Middle frontal gyrus (tissue), 1 donor: ENCODE results near the gene PLEKHA5.
"Not testable (repeated sequence)": the region's sequence is repeated elsewhere in the genome, so short reads cannot be mapped to it uniquely, and the experiment has no call there.

Source experiments
- DNase-seq: peaks from one replicate; pipeline ENCODE4 v3.0.0-alpha.2; 2015; ENCODE audit warnings: low spot score; ENCODE audit errors: extremely low spot score

PLEKHA5 gene

DNA sequence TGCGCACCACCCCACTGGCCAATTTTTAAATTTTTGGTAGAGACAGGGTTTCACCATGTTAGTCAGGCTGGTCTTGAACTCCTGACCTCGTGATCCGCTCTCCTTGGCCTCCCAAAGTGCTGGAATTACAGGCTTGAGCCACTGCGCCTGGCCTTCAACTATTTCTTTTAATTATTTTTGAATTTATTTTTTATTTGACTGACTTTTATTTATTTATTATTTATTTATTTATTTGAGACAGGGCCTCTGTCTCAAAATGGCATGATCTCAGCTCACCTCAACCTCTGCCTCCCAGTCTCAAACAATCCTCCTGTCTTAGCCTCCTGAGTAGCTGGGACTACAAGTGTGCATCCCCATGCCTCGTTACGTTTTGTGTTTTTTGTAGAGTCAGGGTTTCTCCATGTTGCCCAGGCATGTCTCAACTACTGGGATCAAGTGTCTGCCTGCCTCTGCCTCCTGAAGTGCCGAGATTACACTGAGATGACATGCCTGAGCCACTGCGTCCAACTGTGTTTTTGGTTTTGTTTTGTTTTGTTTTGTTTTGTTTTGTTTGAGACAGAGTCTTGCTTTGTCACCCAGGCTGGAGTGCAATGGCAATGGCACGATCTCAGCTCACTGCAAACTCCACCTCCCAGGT lies 271.2 kb downstream of the PLEKHA5 start:
- DNase-seq = not testable (repeated sequence)

DNA sequence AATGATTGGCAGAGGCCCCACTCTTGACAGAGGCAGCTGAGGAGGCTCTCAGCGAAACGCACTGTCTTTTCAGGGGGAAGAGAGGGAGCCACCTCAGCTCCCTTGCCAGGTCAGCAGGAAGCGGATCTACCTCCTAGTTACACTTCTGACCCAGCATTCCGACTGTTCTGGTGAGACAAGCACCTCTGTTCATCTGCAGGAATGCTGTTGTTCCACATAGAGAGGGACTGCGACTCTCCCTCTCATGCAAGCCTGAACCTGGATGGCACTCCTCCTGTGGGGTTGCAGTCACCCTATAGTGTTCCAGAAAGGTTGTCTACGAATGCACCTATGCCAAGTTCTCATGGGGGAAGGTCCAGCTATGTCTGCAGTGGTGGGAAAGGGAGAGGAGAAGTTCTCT lies 272.7 kb downstream of the PLEKHA5 start:
- no peak for DNase-seq

GRCh38 chr12:19402743-19403431 lies 273.4 kb downstream of the PLEKHA5 start:
- no peak for DNase-seq

DNA sequence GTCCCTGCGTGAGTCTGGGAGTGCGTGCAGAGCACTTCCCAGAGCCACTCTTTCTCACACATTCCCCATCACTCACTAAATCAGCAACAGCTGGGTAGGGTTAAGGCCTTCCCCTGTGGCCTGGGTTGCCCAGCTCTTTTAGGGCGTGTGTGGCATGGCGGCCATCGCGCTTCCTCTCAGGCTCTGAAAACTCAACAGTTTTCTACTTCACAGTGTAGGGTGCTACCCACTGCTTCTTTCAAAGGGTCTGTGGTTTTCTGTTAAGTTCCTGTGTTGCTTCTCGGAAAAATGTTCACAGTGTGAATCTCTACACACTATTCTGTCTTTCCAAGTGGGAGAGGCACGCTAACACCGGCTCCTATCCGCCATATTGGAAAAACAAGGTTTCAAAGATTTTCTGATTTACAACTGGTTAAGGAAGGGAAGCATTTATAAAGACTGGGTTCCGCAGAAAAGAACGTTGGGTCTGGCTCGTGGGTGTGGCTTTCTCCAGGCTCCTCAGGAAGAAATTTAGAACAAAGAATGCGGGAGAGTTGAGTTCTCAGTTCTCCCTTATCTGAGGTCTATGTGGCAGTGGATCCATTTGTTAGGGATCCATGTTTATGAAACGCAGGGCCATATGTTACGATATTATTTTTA lies 274.8 kb downstream of the PLEKHA5 start:
- DNase-seq = no peak

DNA sequence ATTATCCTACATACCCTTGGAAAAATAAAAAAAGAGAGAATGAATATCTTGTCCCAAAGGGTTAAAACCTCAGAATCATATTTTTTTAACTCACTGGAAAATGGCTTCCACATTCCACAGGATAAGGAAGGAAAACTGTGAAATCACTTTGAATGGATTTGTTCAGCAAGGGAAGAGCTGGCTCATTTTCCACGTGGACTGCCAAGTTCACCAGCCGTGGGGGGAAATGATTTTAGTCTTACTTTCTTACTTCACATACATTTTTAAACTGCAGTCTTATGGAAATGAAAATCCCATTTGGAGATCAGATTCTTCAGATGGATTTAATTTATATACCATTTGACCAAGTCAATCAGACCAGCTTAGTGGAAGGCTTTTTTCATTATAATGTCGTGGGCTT lies 279.8 kb downstream of the PLEKHA5 start:
- no peak for DNase-seq

DNA sequence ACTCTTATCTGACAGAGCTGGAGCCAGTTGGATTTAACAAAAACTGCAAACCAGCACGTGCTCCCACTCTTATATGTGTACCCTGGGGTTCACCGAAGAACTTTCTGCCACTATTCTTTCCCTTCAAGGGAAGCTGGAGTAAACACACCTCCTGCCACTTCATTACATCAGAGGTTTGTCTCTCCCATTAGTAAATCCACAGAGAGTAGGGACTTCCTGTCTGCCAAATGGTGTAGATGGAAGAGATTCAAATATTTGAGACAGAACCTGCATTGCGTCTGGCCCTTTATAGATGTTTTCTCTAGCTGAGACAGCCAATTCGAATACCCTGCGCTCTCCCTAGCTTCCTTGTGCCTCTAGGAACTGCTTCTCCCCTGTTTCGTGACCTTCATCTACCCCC lies 280.7 kb downstream of the PLEKHA5 start:
- DNase-seq = no peak

GRCh38 chr12:19410629-19411185 lies 281.2 kb downstream of the PLEKHA5 start:
- no peak for DNase-seq

DNA sequence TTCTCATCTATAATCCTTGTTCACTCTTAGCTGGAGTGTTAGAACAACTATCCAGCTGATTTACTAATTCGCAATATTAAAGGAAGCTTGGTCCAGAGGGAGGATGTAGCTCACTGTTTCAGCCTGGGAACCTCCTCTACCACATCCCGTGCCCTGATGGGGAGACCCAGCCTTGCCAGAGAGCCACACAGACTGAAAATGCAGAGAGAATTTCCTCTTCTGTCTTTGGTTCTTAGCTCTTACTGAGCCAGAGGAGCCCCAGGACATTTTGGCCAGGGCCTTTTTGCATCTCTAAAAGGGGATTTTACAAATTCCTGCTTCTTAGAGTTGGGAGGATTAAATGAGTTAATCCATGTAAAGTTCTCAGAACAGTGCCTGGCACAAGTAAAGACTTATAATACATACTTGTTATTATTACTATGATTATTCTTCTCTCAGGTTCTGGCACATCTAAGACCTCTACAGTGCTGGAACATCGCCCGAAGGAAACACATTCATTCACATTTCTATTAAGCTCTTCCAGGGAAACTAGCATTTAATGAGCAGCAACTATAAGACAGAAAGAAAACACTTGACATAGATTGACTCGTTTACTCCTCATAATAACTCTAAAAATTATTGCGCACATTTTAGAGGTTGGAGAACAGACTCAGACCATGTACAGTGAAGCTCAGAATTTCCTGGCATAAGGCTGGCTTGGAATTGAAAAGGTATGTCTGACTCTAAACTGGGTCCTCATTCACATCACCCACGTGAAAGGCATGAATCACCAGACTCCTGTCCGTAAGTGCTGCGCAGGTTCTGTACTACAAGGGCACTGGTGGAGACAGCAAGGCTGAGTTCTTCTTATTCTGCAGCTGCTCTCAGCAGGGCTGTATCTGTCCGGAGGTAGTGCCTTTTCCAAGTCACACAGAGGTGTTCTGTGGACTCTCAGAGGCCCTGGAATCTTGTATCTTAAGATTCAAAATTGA lies 282.0 kb downstream of the PLEKHA5 start:
- DNase-seq = no peak

GRCh38 chr12:19412844-19413243 lies 283.3 kb downstream of the PLEKHA5 start:
- no peak for DNase-seq

GRCh38 chr12:19413582-19413981 lies 284.0 kb downstream of the PLEKHA5 start:
- DNase-seq = not testable (repeated sequence)

DNA sequence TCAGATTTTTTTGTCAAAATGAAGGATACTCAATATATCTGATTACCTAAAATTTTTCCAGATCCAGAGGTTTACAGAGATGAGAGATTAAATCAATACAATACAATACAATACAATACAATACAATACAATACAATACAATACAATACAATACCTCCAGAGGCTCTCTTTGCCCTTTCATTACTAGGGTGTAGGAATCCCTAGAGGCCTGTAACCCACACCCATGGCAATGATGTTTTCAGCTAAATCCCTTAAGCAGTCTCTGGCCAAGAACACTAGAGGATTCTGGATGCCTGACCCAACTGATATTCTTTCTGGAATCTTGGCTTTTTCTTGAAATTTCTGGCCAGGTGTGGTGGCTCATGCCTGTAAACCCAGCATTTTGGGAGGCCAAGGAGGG lies 286.0 kb downstream of the PLEKHA5 start:
- DNase-seq = no peak

DNA sequence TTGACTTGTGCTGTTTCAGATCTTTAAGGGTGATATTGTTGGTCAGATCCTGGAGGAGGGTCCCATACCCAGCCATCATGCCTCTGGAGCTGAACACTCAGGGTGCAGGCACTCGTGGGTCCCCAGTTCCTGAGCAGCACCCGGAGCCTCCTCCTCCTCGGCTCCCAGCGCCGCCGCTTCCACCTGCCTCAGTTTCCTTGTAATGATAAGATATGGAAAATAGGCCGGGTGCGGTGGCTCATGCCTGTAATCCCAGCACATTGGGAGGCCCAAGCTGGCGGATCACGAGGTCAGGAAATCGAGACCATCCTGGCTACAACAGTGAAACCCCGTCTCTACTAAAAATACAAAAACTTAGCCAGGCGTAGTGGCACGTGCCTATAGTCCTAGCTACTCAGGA lies 289.6 kb downstream of the PLEKHA5 start:
- no peak for DNase-seq

DNA sequence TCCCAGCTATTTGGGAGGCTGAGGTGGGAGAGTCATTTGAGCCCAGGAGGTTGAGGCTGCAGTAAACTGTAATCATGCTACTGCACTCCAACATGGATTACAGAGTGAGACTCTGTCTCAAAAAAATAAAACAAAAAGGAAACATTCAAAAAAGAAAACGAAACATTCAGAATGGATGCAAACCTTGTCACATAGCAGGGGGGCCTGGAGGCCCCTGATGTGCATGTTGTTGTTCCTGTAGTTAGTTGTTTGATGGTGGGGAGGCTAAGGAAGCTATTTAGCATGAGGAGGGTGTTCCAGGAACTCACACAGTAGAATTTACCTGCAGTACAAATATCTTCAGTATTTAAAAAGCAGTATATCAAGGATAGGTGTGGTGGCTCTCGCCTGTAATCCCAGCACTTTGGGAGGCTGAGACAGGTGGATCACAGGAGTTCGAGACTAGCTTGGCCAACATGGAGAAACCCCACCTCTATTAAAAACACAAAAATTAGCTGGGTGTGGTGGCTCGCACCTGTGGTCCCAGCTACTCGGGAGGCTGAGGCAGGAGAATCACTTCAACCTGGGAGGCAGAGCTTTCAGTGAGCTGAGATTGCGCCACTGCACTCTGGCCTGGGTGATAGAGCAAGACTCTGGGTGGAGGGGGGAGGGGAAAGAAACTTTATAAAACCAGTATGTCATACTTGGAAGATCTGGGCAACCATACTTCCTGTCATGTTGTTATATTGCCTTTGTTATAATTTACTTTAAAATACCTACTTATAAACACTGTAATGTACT lies 292.2 kb downstream of the PLEKHA5 start:
- DNase-seq = no peak

GRCh38 chr12:19423166-19423930 lies 293.8 kb downstream of the PLEKHA5 start:
- DNase-seq = no peak
